Measurements from ENCODE around the gene D2HGDH.
A peak's percentile ranks its signal among the peaks of the same experiment; 100 is the strongest.
"Not testable (repeated sequence)": the region's sequence is repeated elsewhere in the genome, so short reads cannot be mapped to it uniquely, and the experiment has no call there.

Gene D2HGDH

GRCh38 chr2:241796610-241797138, 62.2 kb downstream of the D2HGDH start:
- DNase-seq: no peak

GRCh38 chr2:241797441-241798080, 63.1 kb downstream of the D2HGDH start:
- DNase-seq: no peak

GRCh38 chr2:241798081-241798630, 63.7 kb downstream of the D2HGDH start:
- DNase-seq: no peak

- DNase-seq: no peak
These were observed 64.4 kb downstream of the D2HGDH start for GRCh38 chr2:241798631-241799521.

GRCh38 chr2:241799522-241800197, 65.2 kb downstream of the D2HGDH start:
- no peak for DNase-seq

- DNase-seq: not testable (repeated sequence)
These were observed 65.9 kb downstream of the D2HGDH start for GRCh38 chr2:241800198-241800903.

GRCh38 chr2:241801611-241802420, 67.4 kb downstream of the D2HGDH start:
- no peak for DNase-seq

- no peak for DNase-seq
These were observed 68.2 kb downstream of the D2HGDH start for GRCh38 chr2:241802421-241803318.

- peak; percentile 44 for DNase-seq
These were observed 69.2 kb downstream of the D2HGDH start for GRCh38 chr2:241803387-241804325.

GRCh38 chr2:241804326-241805229, 70.1 kb downstream of the D2HGDH start:
- DNase-seq: no peak

- DNase-seq: not testable (repeated sequence)
These were observed 71.8 kb downstream of the D2HGDH start for GRCh38 chr2:241806217-241806616.

- DNase-seq: no peak
These were observed 73.8 kb downstream of the D2HGDH start for GRCh38 chr2:241808051-241808720.

GRCh38 chr2:241808721-241809382, 74.4 kb downstream of the D2HGDH start, which contains the start of gene NEU4:
TSS of gene NEU4 (plus strand) at chr2:241809193. CDS start at chr2:241814485, 5,292 bp downstream.
- no peak for DNase-seq

- DNase-seq: no peak
These were observed 75.2 kb downstream of the D2HGDH start for GRCh38 chr2:241809383-241810306.

All from NCI-H345 (cell line).